GM10266 (cell line): ENCODE measurements around the gene IGLON5.

Experiments used
- DNase-seq: peaks from one replicate; pipeline ENCODE4 v3.0.0; 2012; ENCODE audit errors: extremely low spot score
- CTCF ChIP-seq: IDR thresholded peaks from 2 replicates; pipeline ENCODE4 v1.5.1; 2012; ENCODE audit warnings: mild to moderate bottlenecking, low read depth; ENCODE audit not compliant: control insufficient read depth, insufficient read depth; ENCODE audit errors: missing control alignments

Gene IGLON5

GRCh38 chr19:51357952-51358351, 46.5 kb downstream of the IGLON5 start:
- no peak for DNase-seq
- no peak for TF ChIP-seq CTCF

GRCh38 chr19:51359294-51359693, 47.9 kb downstream of the IGLON5 start:
- DNase-seq: no peak
- TF ChIP-seq CTCF: no peak

- no peak for TF ChIP-seq CTCF
- DNase-seq: no peak
These were observed 49.8 kb downstream of the IGLON5 start for GRCh38 chr19:51361239-51361638.

DNA sequence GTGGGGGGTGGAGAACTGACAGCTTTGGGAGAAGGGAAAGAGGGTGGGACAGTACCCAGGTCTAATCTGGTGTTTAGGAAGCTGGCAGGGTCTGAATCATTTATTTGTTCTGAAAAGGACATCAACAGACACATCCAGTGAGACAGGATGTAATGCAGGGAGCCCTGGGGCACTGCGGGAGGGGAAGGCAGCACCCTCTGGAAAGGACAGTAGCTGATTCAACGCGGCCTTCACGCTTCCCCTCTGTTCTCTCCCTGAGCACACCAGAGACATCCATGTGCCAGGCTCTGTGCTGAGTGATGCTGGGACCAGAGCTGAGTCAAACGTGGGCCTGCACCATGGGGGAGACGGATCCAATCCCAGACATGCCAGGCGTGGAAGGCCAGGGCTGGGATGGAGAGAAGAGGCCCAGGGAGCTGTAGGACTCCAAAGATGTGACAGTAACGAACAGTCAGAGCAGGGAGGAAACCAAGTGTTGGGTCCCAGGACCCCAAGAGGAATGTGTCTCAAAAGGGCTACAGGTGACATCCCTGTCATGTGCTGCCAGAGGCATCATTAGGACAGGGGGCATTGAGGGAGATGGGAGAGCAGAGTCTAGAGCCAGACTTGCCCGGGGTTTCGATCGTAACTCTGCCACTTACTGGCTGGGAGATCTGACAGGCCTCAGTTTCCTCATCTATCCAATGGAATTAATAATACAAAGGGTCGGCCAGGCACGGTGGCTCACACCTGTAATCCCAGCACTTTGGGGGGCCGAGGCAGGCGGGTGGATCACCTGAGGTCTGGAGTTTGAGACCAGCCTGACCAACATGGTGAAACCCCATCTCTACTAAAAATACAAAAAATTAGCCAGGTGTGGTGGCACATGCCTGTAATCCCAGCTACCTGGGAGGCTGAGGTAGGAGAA, 53.0 kb downstream of the IGLON5 start:
- TF ChIP-seq CTCF: no peak
- no peak for DNase-seq

- TF ChIP-seq CTCF: no peak
- DNase-seq: no peak
These were observed 53.9 kb downstream of the IGLON5 start for GRCh38 chr19:51365211-51365964.

- no peak for TF ChIP-seq CTCF
- no peak for DNase-seq
These were observed 54.5 kb downstream of the IGLON5 start, which contains the start of gene ETFB for GRCh38 chr19:51365965-51366388. Gene ETFB, minus strand, starts transcription at chr19:51366388. Its CDS starts 62 bp downstream, at chr19:51366326.
